PFSK-1 (cell line): ENCODE measurements around the gene TRPM3.

ENCODE experiments used
- POLR2AphosphoS5 ChIP-seq: IDR thresholded peaks from 2 replicates; pipeline ENCODE4 v1.6.1; 2012; ENCODE audit warnings: low read depth, mild to moderate bottlenecking, control low read depth, low read length, moderate library complexity
- REST ChIP-seq, 2 experiments: IDR thresholded peaks; 2 replicates each; pipeline versions ENCODE4 v1.6.1 to v1.8.0; 2011 to 2012; ENCODE audit warnings: low read depth in 2 of 2, low read length in 2 of 2, control low read depth in 1 of 2, inconsistent platforms in 1 of 2, mild to moderate bottlenecking in 1 of 2, moderate library complexity in 1 of 2; ENCODE audit not compliant: insufficient read depth in 1 of 2
- SIN3A ChIP-seq: IDR thresholded peaks from 2 replicates; pipeline ENCODE4 v1.6.1; 2012; ENCODE audit warnings: mild to moderate bottlenecking, low read length, moderate library complexity, borderline replicate concordance; ENCODE audit not compliant: insufficient read depth

DNA sequence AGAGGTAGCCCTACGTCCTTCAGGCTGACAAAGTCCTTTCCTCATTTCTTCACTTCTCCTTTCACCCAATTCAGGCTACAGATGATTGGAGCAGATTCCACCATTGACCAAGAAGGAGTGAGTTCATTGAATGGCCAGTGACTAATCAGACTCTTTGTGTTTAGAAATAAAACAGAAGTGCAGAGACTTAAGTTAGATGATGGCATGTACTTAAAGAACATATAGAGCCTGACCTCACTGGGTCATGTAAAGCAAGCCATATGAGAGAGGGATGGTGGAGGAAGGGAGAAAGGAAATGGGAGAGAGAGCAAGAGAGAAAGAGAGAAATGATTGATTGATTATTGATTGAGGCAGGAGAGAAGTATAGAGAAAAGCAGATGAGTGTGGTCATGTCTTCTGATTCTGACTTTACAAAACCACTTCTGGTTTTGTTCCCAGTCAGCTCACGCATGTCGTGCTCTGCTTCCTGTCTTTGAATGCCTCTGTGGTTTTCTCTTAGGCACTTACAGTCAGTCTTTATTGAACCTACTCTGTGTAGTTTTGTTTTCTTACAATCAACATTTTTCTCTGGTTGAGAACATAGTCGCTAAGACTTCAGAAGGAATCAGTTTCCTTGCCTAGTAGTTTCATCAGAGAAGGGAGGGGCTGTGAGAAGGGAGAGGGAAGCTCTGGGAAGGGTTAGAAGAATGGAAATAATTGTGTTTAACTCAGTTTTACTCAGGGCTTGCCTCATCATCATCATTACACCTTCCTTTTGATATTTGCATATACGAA is 557.8 kb downstream of the TRPM3 start:
- no peak for TF ChIP-seq REST (IDR thresholded peaks at IDR 0.05; ENCODE audit: insufficient read depth in 1 of 2, low read depth in 2 of 2, low read length in 2 of 2)
- TF ChIP-seq SIN3A, result no peak
- no peak for TF ChIP-seq POLR2AphosphoS5
